HL-60 (cell line): ENCODE data around the gene EDIL3.

Source experiments
- GABPA ChIP-seq: IDR thresholded peaks from 2 replicates; pipeline ENCODE4 v1.6.1; 2012; ENCODE audit warnings: low read depth
- POLR2AphosphoS5 ChIP-seq: IDR thresholded peaks from 2 replicates; pipeline ENCODE4 v1.6.1; 2012; ENCODE audit warnings: low read depth
- TF ChIP-seq, protein P1 (sequence below): IDR thresholded peaks from one replicate; pipeline ENCODE4 v1.5.1; 2011; ENCODE audit warnings: low read length, control low read depth, inconsistent platforms; ENCODE audit not compliant: insufficient read depth
- TF ChIP-seq, protein P2 (sequence below): IDR thresholded peaks from 2 replicates; pipeline ENCODE4 v1.6.1; 2012; ENCODE audit warnings: low read depth; ENCODE audit not compliant: insufficient replicate concordance

DNA sequence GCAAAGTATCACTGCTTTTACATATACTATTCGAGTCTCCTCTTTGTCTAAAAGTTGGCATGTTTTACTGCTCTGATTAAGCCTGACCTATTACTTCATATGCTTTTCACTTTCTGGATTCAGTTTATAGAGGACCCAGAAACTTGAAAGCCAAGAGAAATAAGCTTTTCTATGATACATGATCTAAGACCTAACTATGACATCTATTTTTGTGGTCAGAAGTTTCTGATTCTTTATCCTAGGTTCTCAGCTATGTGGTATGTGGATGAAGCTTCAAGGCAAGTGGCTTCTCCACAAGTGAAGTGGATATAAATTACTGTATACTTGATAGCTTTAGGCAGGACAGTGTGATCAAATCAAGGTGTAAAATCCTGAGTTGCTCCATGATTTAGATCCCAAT, 6.3 kb downstream of the EDIL3 start:
- TF ChIP-seq, protein P1, sequence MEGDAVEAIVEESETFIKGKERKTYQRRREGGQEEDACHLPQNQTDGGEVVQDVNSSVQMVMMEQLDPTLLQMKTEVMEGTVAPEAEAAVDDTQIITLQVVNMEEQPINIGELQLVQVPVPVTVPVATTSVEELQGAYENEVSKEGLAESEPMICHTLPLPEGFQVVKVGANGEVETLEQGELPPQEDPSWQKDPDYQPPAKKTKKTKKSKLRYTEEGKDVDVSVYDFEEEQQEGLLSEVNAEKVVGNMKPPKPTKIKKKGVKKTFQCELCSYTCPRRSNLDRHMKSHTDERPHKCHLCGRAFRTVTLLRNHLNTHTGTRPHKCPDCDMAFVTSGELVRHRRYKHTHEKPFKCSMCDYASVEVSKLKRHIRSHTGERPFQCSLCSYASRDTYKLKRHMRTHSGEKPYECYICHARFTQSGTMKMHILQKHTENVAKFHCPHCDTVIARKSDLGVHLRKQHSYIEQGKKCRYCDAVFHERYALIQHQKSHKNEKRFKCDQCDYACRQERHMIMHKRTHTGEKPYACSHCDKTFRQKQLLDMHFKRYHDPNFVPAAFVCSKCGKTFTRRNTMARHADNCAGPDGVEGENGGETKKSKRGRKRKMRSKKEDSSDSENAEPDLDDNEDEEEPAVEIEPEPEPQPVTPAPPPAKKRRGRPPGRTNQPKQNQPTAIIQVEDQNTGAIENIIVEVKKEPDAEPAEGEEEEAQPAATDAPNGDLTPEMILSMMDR, result no peak
- TF ChIP-seq POLR2AphosphoS5 (no peak), GABPA (no peak)
- TF ChIP-seq, protein P2, sequence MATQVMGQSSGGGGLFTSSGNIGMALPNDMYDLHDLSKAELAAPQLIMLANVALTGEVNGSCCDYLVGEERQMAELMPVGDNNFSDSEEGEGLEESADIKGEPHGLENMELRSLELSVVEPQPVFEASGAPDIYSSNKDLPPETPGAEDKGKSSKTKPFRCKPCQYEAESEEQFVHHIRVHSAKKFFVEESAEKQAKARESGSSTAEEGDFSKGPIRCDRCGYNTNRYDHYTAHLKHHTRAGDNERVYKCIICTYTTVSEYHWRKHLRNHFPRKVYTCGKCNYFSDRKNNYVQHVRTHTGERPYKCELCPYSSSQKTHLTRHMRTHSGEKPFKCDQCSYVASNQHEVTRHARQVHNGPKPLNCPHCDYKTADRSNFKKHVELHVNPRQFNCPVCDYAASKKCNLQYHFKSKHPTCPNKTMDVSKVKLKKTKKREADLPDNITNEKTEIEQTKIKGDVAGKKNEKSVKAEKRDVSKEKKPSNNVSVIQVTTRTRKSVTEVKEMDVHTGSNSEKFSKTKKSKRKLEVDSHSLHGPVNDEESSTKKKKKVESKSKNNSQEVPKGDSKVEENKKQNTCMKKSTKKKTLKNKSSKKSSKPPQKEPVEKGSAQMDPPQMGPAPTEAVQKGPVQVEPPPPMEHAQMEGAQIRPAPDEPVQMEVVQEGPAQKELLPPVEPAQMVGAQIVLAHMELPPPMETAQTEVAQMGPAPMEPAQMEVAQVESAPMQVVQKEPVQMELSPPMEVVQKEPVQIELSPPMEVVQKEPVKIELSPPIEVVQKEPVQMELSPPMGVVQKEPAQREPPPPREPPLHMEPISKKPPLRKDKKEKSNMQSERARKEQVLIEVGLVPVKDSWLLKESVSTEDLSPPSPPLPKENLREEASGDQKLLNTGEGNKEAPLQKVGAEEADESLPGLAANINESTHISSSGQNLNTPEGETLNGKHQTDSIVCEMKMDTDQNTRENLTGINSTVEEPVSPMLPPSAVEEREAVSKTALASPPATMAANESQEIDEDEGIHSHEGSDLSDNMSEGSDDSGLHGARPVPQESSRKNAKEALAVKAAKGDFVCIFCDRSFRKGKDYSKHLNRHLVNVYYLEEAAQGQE, result no peak
